ENCODE data around the gene EHD4.

Gene EHD4

GRCh38 chr15:41932511-41933289 is 39.7 kb downstream of the EHD4 start:
- no peaks in the 10 kb centered on the region for H3K27me3 ChIP-seq (ENCODE audit: insufficient read depth, low read length, poor library complexity, severe bottlenecking)
- H3K4me1 ChIP-seq (ENCODE audit: insufficient read depth, low read length, poor library complexity, severe bottlenecking) = peaks cover 15% of the 10 kb centered on the region
- no peaks in the 10 kb centered on the region for H3K36me3 ChIP-seq (ENCODE audit: insufficient read depth, low read length)
- H3K9ac ChIP-seq (ENCODE audit: low read depth, low read length, poor library complexity, severe bottlenecking) = no peak overlapping the region
- no peak overlapping the region for H3K4me2 ChIP-seq (ENCODE audit: low read depth, low read length, poor library complexity, severe bottlenecking)
- no peaks in the 10 kb centered on the region for H3K79me2 ChIP-seq (ENCODE audit: insufficient read depth, low read length)
- TF ChIP-seq, protein P1, sequence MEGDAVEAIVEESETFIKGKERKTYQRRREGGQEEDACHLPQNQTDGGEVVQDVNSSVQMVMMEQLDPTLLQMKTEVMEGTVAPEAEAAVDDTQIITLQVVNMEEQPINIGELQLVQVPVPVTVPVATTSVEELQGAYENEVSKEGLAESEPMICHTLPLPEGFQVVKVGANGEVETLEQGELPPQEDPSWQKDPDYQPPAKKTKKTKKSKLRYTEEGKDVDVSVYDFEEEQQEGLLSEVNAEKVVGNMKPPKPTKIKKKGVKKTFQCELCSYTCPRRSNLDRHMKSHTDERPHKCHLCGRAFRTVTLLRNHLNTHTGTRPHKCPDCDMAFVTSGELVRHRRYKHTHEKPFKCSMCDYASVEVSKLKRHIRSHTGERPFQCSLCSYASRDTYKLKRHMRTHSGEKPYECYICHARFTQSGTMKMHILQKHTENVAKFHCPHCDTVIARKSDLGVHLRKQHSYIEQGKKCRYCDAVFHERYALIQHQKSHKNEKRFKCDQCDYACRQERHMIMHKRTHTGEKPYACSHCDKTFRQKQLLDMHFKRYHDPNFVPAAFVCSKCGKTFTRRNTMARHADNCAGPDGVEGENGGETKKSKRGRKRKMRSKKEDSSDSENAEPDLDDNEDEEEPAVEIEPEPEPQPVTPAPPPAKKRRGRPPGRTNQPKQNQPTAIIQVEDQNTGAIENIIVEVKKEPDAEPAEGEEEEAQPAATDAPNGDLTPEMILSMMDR (conservative IDR thresholded peaks at IDR 0.05; ENCODE audit: low read length) = no peak
- no peak for TF ChIP-seq EZH2phosphoT487 (IDR thresholded peaks at IDR 0.05; ENCODE audit: borderline replicate concordance)
- no peaks in the 10 kb centered on the region; the same call in 1 of the 2 replicates for H3F3A ChIP-seq (ENCODE audit: low read depth)
- H3K9me2 ChIP-seq (replicated peaks; ENCODE audit: low read depth, low read length) = no peaks in the 10 kb centered on the region
- no peak overlapping the region for H3K4me3 ChIP-seq (ENCODE audit: low read length, poor library complexity, severe bottlenecking)
- no peaks in the 10 kb centered on the region for H4K20me1 ChIP-seq (ENCODE audit: insufficient read depth, low read length, poor library complexity, severe bottlenecking)
- H2AFZ ChIP-seq (ENCODE audit: low read length) = no peak overlapping the region
- no peaks in the 10 kb centered on the region for H3K9me3 ChIP-seq (ENCODE audit: insufficient read depth, low read depth, low read length)

DNA sequence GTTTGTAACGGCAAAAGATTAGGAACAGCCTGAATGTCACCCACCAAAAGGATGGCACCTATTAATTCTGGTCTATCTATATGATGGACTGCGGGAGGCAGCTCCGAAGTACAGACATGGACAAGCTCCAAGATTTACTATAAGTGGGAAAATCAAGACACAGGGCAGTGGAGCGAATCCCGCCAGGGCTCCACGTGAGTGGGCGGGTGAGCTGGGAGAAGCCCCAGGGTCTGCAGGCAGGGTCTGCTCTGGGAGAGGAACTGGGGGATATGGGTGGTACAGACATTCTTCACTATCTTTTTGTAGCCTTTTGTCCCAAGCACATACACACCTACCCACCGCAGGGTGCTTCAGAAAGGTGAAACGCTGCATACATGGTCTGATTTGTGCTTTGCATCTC is 40.3 kb downstream of the EHD4 start:
- no peaks in the 10 kb centered on the region for H3K36me3 ChIP-seq (ENCODE audit: insufficient read depth, low read length)
- no peaks in the 10 kb centered on the region; the same call in 1 of the 2 replicates for H3F3A ChIP-seq (ENCODE audit: low read depth)
- no peak overlapping the region for H3K4me2 ChIP-seq (ENCODE audit: low read depth, low read length, poor library complexity, severe bottlenecking)
- H3K79me2 ChIP-seq (ENCODE audit: insufficient read depth, low read length) = no peaks in the 10 kb centered on the region
- no peaks in the 10 kb centered on the region for H4K20me1 ChIP-seq (ENCODE audit: insufficient read depth, low read length, poor library complexity, severe bottlenecking)
- H2AFZ ChIP-seq (ENCODE audit: low read length) = no peak overlapping the region
- no peaks in the 10 kb centered on the region for H3K27me3 ChIP-seq (ENCODE audit: insufficient read depth, low read length, poor library complexity, severe bottlenecking)
- no peak overlapping the region for H3K4me3 ChIP-seq (ENCODE audit: low read length, poor library complexity, severe bottlenecking)
- H3K9me2 ChIP-seq (replicated peaks; ENCODE audit: low read depth, low read length) = no peaks in the 10 kb centered on the region
- H3K9ac ChIP-seq (ENCODE audit: low read depth, low read length, poor library complexity, severe bottlenecking) = no peak overlapping the region
- peaks cover 16% of the 10 kb centered on the region for H3K4me1 ChIP-seq (ENCODE audit: insufficient read depth, low read length, poor library complexity, severe bottlenecking)
- no peaks in the 10 kb centered on the region for H3K9me3 ChIP-seq (ENCODE audit: insufficient read depth, low read depth, low read length)
- TF ChIP-seq, protein P1 (conservative IDR thresholded peaks at IDR 0.05; ENCODE audit: low read length) = no peak
- no peak for TF ChIP-seq EZH2phosphoT487 (IDR thresholded peaks at IDR 0.05; ENCODE audit: borderline replicate concordance)

DNA sequence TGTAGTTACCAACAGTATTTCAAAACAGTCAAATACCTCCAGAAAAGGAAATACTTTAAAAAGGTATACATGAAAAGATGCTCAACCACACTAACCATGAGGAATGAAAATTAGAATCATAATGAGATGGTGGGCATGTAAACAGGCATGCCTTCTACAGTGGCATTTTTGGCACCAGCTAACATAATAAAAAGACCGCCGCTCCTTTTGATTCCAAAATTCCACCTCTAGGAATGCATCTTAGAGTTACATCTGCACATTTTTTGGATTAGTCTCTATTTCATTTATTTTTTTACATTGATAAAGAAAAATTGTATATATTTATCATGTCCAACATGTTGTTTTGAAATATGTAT is 41.5 kb downstream of the EHD4 start:
- no peak for TF ChIP-seq EZH2phosphoT487 (IDR thresholded peaks at IDR 0.05; ENCODE audit: borderline replicate concordance)
- TF ChIP-seq, protein P1 (conservative IDR thresholded peaks at IDR 0.05; ENCODE audit: low read length) = no peak
- no peaks in the 10 kb centered on the region; the same call in 1 of the 2 replicates for H3F3A ChIP-seq (ENCODE audit: low read depth)
- H2AFZ ChIP-seq (ENCODE audit: low read length) = no peak overlapping the region
- peaks cover 21% of the 10 kb centered on the region for H3K4me1 ChIP-seq (ENCODE audit: insufficient read depth, low read length, poor library complexity, severe bottlenecking)
- no peaks in the 10 kb centered on the region for H3K9me2 ChIP-seq (replicated peaks; ENCODE audit: low read depth, low read length)
- H3K4me2 ChIP-seq (ENCODE audit: low read depth, low read length, poor library complexity, severe bottlenecking) = no peak overlapping the region
- no peaks in the 10 kb centered on the region for H4K20me1 ChIP-seq (ENCODE audit: insufficient read depth, low read length, poor library complexity, severe bottlenecking)
- H3K9ac ChIP-seq (ENCODE audit: low read depth, low read length, poor library complexity, severe bottlenecking) = no peak overlapping the region
- H3K27me3 ChIP-seq (ENCODE audit: insufficient read depth, low read length, poor library complexity, severe bottlenecking) = no peaks in the 10 kb centered on the region
- no peaks in the 10 kb centered on the region for H3K36me3 ChIP-seq (ENCODE audit: insufficient read depth, low read length)
- no peaks in the 10 kb centered on the region for H3K79me2 ChIP-seq (ENCODE audit: insufficient read depth, low read length)
- no peaks in the 10 kb centered on the region for H3K9me3 ChIP-seq (ENCODE audit: insufficient read depth, low read depth, low read length)
- H3K4me3 ChIP-seq (ENCODE audit: low read length, poor library complexity, severe bottlenecking) = no peak overlapping the region

Data from Loucy (cell line).